AG08395 (cell line): ENCODE results near the gene MTPN.

Source experiments
- DNase-seq: peaks from one replicate; pipeline ENCODE4 v3.0.0; 2012; ENCODE audit warnings: mixed read lengths, low spot score

The MTPN gene

GRCh38 chr7:135956393-135956792 is 20.8 kb downstream of the MTPN start:
- no peak for DNase-seq

- no peak for DNase-seq
Measured at GRCh38 chr7:135950972-135951371, 26.2 kb downstream of the MTPN start.

DNA sequence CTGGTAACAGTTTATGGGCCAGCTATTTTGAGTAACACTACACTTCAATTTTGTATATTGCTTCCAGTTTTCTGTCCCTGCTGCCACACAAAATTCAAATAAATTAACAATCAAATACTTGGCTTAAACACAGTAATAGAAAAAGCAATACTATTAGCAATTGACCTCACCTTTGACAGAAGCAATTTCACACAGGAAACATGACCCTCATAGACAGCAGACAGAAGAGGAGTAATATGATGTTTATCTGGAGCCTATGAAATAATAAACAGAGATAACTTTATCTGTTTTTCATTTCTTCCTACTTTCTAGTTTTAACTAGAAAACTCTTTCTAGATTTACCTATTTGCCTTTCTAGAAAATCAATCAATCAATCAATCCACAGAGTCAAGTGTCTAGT is 26.7 kb downstream of the MTPN start:
- DNase-seq: no peak

DNA sequence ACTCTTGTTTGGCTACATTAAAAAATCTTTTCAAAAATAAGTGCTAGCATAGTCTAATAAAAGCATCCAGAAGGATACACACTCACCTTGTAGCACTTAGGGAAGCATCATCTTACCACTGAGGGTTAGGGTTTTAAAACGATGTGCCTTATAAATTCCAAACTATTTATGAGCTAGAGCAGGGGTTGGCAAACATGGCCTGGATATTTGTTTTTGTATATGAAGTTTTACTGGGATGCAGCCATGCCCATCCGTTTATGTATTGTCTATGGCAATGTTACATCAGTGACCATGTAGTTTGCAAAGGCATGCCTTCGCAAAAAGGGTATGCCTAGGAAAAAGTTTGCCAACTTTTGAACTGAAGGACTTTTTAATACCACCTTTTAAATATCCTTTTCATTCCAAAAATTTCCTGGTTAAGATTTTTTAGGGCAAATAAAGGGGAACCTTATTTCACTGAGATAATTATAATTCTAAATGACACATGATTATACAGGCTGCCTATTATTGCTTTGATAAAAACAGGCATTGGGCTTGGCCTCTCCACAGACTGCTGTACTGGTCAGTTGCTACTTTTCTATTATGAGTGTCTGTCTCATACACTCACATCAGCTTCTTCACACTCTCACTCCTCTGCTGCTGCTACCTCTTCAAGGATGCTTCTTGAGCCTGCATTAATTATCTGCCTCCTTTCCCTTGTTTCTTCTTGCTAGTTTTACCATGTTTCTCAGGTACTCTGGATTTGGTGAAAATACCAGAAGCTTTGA is 30.7 kb downstream of the MTPN start:
- no peak for DNase-seq

DNA sequence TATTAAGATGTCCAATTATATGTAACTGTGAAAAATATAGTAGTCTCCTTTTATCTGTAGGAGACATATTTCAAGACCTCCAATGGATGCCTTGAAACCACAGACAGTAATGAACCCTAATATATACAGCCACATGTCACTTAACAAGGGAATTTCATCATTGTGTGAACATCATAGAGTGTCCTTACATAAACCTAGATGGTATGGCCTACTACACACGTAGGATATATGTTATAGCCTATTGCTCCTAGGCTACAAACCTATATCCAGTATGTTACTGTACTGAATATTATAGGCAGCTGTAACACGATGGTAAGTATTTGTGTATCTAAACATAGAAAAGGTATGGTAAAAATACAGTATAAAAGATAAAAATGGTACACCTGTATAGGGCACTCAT is 32.4 kb downstream of the MTPN start:
- no peak for DNase-seq

GRCh38 chr7:135943134-135943879 is 33.9 kb downstream of the MTPN start:
- no peak for DNase-seq

- no peak for DNase-seq
Measured at GRCh38 chr7:135942614-135943013, 34.5 kb downstream of the MTPN start.

DNA sequence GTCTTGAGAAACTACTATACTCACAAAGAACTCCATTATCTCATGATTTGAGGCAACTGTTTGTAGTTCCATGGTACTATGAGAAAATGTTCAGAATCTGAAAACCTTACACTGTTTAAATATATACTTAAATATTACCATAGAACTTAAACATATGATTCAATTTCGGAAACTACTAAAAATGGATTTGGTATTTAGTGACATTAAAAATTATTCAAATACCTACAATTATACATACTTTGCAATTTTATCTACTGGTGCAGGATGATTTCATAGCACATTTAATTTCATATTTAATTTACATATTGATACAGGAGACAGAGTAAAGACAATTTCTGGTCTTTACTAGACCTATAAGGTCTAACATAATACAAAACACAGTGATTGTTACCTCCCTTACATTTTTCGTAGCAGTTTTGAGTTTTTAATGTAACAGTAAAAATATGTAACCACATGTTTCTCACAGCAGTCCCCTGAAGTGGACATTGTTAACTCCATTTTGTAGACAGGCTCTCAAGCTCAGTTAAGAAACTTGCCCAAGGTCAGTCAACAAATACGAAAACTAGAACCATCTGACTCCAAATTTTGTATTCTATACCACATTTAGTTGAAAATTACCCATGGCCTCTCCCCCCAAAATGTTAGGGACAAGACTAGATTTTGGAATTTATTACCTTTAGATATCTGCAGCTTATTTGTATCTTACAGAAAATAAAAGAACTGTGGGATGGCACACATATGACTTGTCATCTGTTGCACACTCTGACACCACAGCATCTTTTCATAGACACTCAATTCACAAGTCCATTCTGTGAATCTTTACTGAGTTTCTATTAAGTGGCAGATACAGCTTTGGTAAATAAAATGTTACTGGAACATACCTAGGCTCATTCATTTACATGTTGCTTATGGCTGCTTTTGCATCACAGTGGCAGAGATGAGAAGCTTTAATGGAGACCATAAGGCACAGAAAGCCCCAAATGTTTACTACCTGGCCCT is 36.8 kb downstream of the MTPN start:
- DNase-seq: no peak

DNA sequence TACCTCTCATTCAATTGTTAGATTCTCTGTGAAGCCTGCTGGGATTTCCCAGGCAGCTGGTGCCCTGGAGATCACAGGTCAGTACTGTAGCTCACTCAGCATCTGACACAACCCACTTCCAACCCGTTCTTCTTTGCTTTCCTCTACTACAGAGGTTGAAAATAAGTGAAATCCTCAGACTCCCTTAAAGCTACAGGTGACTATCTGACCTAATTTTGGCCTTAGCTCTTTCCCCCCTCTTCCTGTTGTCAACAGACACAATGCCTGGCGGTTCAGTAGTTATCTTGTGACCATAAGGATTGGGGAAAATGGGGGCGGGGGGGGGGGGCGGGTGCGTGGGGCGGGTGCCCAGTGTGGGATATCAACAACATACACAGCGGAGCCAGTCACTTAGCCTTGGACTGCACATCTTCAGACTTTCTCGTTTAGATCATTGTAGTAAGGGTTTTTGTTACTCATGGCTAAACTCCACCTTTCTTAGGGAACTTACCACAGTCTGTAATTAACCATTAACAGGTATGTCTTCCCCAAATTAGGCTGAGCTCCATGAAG is 37.8 kb downstream of the MTPN start:
- DNase-seq: no peak

- DNase-seq: no peak
Measured at GRCh38 chr7:135938563-135938962, 38.6 kb downstream of the MTPN start.

- DNase-seq: no peak
Measured at GRCh38 chr7:135938086-135938485, 39.1 kb downstream of the MTPN start.

DNA sequence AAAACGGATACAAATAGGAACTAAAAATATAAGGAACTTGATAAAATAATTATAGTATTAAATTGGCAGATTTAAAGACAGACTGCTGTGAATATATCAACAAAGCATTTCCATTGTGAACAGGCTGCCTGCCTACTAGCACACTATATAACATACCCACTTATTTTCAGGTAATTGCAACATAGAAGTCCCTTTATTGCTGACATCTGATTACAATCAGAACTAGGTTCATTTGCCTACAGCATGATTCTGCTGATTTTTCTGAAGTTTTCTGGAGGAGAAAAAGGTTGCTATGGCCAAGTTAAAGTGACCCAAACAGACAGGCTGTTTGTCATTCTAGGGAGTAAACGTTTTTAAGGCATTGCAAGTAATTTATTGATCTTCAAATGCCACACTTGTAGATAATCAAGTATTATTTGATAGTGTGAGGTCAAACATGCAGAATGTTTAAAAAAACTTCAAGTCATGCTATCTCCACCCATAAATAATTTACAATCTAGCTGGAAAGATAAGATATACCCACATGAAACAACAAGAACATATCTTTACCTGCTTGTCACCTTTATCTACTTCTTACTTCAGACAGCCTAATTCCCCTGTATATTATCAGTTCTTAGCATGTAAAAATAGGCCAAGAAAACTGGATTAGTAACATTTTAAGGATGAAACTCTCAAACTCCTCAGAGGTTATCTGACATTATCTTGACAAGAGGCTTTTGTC is 40.5 kb downstream of the MTPN start:
- DNase-seq: no peak

DNA sequence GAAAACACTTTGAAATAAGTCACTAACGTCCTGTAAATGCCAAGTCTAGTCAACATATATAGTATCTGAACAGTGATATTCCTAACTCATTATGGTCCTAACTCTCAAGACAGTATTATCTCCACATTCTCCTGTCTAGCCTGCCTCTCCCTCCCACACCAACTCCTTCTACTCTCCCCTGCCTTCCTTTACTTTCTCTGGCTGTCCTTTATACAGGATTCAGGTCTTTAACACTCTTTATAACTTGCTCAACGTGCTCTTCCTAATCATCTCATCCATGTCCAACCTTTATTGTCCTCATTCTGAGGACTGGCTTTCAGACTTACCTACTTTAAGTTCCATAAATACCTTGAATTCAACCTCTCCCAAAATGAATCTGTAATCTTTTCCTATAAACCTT is 42.5 kb downstream of the MTPN start:
- no peak for DNase-seq

- DNase-seq: no peak
Measured at GRCh38 chr7:135933509-135934188, 43.5 kb downstream of the MTPN start.

- DNase-seq: no peak
Measured at GRCh38 chr7:135932131-135932530, 45.0 kb downstream of the MTPN start.

GRCh38 chr7:135930565-135931461 is 46.3 kb downstream of the MTPN start:
- DNase-seq: peak; percentile 66

DNA sequence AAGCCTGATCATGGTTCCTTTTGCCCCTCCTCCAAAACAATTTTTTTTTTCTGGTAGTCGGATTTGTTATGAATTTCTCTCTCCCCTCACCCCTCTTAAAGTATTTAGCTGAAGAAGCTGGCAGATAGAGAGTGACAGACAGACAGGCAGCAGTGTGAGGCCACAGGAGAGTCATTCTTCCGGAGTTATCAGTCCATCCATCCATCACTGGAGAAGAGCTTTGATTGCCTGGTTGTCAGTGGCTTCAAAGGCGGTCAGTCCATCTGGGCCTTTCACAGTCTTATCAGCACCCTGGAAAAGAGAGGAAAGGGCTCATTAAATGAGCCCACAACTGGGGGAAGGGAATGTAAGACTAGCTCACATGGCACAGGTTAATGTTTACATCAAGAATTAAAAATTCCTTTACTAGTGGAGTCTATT is 47.4 kb downstream of the MTPN start:
- no peak for DNase-seq

- no peak for DNase-seq
Measured at GRCh38 chr7:135929249-135929648, 47.9 kb downstream of the MTPN start.

- no peak for DNase-seq
Measured at GRCh38 chr7:135928136-135928535, 49.0 kb downstream of the MTPN start.

GRCh38 chr7:135925210-135925609 is 51.9 kb downstream of the MTPN start:
- no peak for DNase-seq
